HTERT RPE-1 (cell line): Measurements from ENCODE around the gene TMEM204.

Experiments used
- in situ Hi-C: fragments of 300-500 bp; cut with MboI; formaldehyde crosslinking; loops from 4 replicates; pipeline ENCODE4 v1.14.3; 2020; ENCODE audit warnings: low sequenced_read_pairs

Gene TMEM204

DNA sequence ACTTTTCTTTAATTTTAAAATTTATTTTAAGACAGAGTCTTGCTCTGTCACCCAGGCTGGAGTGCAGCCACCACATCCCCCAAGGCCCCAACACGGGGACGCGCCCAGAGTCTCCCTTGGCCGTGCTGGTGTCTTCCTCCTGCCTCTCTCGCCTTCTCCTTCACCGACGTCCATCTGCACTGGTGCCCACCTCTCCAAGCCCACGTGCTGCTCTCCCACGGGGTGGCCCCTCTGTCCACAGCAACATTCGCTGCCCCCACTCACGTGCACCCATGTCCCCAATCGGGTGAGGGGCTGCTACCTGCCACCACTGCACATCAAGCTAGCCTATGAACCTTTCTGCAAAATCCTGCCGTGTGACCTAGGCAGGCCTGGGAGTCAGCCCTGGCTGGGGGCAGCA is 3.1 kb downstream of the TMEM204 start:
- in situ Hi-C loops: no loop called here

DNA sequence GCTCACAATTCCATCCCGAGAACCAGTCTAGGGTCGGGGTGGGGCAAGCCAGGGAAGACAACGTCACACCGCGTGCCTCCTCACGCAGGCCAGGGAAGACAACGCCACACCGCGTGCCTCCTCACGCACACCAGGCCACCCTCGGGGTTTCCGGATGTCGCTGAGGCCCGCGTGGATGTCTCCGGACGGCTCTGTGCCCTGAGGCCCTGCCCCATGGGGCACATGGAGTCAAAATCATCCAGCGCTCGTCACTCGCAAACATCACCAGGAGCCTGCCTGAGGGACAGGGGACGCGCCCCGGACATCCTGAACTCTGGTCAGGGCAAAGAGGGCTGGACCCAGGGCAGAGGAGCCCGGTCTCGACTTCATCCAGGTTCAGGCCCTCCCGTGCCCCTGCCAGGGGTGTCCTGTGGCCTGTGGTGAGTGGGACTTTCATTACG is 3.7 kb downstream of the TMEM204 start:
- in situ Hi-C loops: no loop called here

DNA sequence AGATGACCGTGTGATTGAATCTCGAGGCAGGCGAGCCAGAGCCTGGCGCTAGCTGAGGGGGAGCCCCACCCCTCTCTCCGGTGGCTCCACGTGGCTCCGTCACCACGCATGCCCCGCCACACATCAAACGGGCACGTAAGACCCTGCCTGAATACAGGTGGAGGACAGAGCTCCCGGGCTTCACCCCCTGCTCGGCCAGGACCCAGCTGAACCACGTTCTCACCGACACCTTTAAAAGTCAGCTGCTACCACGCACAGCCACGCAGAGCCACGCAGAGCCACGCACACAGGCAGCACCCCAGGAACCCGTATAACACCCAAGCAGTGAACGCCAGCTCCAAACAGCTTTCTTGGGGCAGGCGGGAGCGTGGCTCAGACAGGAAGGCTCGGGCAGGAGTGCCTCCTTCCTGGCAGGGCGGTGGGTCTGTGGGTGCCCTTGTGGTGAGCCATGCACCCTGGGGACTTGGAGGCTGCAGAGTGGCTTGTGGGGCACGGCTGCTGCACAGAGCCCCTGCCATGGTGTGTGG is 4.4 kb downstream of the TMEM204 start:
- in situ Hi-C loops: no loop called here

DNA sequence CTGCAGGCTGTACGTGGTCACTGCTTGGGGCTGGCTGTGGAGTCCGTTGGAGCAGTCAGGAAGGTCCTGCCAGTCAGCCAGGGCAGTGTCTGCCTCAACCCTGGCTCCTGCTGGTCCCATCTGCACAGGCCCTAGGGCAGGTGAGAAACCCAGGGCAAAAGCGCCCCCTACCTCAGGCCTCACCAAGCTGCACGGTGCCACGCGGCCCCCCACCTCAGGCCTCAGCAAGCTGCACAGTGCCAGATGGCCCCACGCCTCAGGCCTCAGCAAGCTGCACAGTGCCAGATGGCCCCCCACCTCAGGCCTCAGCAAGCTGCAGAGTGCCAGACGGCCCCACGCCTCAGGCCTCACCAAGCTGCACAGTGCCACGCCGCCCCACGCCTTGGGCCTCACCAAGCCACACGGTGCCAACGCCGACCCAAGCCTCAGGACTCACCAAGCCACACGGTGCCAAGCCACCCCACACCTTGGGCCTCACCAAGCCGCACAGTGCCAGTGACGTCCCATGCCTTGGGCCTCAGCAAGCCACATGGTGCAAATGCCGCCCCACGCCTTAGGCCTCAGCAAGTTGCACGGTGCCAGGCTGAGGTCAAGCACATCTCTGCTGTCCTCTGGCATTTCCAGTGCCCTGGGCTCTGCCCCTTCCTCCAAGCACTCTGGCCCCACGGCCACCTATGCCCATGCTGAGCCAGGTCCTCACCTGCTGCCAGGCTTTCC is 5.5 kb downstream of the TMEM204 start:
- in situ Hi-C loops: no loop called here

DNA sequence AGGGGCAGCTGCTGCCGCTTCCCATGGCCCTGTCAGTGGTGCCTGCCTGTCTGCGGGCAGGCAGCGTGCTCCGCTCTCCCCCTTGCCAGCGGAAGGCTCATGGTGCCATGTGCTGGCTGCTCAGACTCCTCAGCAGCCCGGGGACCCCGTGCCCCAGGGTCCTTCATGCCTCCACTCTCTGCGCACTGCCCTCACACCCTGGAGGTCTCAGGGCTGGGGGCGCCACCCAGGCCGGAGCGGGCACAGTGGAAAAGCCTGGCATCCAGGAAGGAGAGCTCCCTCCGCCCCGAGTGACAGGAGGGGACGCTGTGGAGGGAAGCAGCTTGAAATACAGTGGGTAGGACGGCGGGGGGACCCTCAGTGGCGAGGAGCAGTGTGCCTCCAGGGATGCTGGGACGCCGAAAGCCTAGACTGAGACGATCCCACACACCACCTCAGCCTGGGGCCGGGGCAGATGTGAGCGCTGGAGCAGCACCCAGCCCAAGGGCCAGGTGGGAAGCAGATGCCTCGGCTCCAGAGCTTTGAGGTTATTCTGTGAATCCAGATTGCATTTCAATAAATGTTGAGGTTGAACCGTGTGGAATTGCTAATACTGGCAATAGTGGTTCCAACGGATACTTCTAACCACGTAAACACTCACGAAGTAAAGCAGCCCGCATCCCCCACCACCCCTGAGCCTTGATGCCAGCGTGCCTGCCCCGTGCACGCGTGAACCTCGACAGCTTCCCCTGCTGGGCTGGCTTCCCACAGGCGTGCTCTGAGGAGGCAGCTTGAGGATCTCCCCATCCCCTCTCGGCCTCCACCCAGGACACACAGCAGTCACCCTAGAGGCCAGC is 6.5 kb downstream of the TMEM204 start:
- in situ Hi-C loops: no loop called here

DNA sequence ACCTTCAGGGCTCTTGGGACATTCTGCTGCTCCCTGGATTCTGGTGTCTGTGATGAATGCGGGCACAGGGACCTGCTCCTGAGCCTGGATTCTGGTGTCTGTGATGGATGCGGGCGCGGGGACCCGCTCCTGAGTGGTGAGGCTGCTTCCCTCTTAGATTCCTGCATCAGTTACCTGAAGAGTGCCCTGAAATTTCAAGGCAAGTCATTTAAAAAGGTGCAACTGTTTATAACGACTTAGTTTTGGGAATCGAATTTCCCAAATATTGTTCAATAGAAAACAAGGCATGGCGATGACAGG is 7.0 kb downstream of the TMEM204 start:
- in situ Hi-C loops: no loop called here

DNA sequence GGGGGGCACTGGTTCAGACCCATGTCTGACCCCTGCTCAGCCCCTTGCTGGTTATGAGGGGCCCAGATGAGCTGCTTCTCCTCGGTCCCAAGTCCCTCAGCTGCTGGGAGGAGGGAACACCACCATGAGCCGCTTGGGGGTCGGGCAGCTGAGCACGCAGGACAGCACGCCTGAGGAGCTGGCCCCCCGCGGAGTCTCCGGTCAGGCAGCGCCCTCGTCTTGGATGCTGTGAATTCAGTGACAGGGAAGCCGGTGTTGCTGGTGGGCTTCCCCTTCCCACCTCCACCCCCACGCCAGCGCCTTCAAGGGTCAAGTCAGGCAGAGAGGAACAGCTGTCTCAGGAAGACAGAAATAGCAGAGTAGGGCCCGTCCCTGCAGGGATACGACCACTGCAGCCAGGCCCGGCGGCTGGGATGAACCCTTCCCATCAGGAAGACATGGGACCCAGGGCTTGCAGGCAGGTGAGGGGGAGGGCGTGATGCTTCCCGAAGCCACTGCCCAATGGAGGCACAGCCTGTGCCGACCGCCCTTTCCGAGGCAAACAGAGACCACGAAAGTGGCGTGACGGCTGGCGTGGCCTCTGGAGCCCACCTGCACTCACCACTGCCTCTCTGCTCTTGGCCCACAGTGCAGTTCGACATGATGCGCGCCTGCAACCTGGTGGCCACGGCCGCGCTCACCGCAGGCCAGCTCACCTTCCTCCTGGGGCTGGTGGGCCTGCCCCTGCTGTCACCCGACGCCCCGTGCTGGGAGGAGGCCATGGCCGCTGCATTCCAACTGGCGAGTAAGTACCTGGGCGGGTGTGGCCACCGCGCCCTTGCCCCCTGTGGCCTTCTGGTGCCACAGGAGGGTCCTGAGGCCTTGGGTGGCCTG is 8.1 kb downstream of the TMEM204 start:
- in situ Hi-C loops: no loop called here

DNA sequence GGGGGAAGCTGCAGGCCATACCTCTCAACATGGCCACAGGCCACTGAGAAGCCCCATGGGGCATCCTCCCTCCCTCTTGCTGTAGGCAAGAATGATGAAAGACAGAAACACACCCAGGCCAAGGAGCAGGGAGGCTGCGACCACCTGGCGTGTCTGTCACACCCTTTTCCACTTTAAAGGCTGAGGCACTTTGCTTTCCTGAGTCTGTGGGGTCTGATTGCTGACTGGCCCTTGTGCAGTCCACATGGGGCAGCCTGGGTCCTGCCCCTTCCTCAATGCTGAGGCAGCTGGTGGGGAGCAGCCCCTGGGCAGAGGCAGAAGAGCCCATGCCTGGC is 8.7 kb downstream of the TMEM204 start:
- in situ Hi-C loops: no loop called here

DNA sequence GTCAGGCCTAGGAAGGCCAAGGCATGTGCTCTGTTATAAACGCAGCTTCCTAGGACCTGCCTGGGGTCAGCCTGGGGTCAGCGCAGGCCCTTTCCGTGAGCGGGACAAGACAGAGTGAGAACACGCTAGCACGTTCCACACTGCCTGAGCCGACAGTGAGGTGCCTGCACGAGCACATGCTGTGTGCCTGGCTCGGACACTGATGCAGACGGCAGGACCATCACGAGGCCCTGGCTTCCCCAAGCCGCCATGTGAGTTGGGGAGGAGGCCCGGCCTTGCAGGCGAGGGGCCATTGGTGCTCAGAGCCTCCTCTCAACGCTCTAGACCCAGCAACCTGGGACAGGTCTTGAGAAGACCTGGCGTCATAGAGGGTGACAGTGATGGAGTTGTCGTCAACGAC is 9.1 kb downstream of the TMEM204 start:
- in situ Hi-C loops: no loop called here

DNA sequence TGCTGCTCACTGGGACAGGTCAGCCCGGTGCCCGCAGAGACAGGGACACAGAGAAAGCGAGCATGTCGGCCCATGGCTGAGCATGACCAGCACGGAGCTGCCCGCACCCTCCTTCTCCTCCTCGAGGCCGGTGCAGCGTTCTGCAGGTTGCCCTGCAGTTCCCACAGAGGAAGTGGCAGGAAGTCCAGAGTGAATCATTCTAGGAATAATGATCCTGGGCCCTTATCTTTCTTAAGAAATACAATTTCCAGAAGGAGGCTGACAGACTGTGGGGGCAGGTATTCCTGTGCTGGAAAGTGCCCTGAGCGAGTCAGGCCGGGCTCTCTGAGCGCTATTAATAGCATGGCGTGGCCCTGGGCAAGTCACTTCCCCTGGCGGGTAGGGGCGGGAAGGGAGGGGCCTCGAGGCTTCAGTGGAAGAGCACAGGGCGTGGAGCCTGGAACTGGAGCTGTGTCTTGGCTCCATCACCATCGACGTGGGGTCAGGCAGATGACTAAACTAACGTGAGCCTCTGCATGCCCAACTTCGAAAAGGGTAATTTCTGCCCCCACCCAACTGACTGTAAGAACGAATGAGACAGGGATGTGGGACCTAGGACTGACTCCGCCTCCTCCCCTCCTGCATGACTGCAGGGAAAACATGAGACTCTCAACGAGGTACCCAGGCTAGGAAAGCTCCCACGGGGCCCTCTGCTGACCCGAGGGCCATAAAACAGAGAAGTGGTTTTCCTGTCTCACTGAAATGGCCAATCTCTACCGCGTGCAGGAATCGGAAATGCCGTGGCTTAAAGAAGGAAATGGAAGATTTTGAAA is 9.8 kb downstream of the TMEM204 start:
- in situ Hi-C loops: no loop called here

DNA sequence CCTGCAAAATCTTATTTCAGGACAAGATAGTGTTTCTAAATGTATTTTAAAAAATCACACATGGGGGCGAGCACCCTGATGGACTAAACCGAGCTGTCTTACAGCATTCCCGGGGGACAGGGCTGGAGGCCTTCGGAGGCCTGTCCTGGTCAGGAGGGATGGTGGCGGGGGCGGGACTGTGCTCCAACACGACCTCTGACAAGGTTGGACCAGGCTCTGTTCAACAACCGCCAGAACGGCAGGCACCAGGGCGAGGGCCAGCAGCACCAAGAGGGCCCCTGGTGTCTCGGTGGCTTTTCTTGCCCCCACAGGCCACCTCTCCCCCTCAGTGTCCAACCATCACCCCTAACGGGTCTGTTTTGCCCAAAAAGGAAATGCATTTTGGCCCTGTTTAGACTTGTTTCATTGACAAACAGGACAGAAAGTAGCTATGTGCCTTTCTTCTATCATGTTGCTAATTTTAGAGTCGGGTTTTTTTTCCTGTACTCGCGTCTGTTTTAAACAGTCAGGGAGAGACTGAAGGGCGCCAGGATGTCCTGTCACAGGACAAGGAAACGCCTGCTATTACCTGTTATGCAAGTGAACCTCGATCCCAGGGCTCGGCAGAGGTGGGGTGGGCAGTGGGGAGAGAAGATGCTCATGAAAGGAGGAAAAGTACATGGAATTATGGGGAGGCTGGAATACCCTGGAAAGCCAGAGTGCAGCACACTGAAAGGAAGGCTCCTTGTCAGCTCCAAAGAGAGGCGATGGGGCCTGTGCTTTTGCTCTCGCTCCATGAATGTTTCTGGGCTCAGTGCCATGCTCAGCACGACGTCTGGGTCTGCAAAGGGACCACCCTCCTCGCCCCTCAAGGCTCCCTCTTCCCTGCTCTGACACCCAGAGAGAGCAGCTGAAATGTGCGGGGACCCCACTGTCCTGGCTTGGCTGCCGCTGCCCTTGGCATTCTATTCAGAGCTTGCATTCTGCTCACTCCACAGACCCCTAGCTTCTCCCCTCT is 11.9 kb downstream of the TMEM204 start:
- in situ Hi-C loops: no loop called here

DNA sequence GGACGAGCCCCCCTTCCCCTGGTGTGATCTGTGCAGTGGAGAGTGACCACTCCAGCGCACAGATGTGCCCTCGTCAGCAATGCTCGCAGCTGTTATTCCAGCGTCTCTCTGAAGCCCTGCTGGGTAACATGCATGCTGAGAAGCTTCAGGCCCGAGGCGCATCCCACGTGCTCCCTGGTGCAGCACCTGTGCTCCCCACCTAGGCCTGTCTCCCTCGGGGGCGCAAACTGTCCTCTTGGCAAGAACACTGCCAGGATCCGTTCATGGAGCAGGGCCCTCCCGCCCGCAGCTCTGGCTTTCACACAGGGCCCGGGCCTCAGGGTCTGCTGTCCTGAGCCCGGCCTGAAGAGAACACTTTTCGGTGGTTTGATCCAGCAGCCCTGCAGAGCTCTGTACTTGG is 13.0 kb downstream of the TMEM204 start:
- in situ Hi-C loops: no loop called here

DNA sequence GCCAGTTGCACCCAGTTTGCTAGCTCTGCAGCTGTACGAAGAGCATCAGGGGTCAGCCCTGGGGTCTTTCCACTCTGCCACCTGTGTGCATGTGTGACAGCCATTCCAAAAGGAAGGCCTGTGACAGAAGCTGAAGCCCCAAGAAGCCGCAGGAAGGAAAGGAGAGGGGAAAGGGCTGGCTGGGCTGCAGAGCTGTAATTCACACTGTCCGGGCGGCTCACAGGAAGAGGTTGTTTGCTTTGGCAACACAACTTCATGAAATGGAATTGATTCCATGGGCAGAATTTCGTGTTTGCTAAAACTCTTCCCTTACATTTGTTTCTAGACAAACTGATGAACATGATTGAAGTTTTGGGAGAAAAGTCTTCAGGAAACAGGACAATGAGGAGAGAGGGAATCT is 14.8 kb downstream of the TMEM204 start:
- in situ Hi-C loops: no loop called here

DNA sequence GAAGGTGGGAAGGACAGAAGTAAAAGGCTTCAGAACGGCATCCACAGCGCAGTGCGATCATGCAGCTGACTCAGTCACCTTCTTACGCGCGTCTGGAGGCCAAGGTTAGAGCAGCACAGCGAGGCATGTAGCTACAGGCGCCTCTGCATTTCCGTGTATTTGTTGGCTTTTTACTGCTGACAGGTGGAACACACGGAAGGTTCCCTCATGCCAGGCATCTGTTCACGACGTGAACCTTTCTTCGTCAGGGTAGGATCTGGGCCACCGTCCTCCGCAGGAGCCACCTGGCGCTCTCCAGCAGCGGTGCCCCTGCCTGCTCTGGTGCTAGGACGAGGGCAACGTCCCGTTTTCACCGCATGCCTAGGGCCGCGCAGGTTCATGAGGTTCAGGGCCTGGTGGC is 15.3 kb downstream of the TMEM204 start:
- in situ Hi-C loops: no loop called here

DNA sequence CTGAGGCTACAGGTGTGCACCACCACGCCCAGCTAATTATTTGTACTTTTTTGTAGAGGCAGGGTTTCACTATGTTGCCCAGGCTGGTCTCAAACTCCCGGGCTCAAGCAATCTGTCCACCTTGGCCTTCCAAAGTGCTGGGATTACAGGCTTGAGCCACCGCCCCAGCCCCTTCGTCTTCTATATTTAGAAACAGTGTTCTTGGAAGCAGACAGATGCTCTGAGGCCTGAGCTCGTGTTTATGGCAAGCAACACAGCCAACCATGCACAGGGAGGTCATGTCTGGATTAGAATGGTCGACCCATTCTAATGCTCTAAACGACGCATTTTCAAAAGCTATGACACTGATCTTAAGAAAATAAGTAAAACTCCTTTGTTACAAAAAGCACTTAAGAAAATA is 16.6 kb downstream of the TMEM204 start:
- in situ Hi-C loops: no loop called here

DNA sequence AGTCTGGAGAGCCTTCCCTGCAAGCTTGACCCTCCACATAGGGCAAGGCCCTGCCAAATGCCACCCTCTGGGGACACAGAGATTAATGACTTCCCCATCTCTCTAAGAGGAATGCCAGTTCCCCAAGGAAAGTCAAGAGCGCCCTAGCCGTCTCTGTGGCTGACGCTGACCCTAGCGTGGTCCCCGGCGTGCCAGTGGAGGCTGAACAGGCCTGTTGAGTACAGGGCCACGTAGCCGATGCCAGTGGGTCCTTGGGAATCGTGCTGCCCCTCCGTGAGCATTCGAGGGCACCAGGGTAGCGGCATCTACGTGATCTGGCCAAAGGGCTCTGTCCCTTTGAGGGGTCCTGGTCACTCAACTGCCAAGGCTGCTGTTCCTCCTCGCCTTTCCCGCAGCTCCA is 17.2 kb downstream of the TMEM204 start:
- in situ Hi-C loops: no loop called here

DNA sequence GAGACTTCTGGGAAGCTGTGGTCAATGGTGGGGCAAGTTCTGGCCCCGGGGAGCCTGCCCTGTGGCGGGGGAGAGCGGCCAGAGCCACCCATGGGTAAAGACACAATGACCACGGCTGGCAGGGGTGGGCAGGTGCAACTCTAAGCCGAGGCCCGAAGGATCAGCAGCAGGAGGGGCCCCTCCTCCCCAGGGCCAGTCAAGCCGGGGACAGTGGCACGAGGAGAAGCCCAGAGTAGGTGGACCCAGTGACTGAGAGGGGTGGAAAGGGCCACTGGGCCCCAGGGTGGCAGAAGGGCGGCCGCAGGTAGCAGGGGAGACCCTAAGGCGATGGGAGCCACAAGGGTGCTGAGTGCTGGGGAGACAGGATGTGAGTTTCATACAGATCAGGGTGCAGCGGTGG is 17.7 kb downstream of the TMEM204 start:
- in situ Hi-C loops: no loop called here

DNA sequence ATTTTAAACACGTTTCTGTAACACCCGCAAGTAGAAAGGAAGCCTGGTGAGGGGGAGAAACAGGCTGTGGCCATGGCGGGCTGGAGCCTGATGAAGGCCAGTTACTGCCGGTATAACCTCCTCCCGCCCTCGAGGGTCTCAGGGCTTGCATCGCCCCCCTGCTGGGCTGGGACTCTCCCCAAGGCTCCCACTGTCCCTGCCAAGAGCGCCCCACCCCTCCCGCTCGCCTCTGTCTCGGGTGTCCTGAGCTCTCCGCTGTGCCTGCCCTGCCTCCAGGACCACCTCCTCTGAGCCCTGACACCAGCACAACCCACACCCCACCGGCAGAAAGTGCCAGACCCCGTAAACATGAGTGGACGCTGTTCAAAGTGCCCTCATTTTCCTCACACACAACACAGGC is 18.7 kb downstream of the TMEM204 start:
- in situ Hi-C loops: no loop called here
